Calu3 (cell line): ENCODE measurements around the gene RAMP1. TPM values are rescaled to one million over a fixed set of nuclear protein-coding genes. Genes with fewer than 3 reads are reported as not detected.

Experiments used
- BruUV-seq: library from RNA; stranded (reverse); fragments of 400-500 nt; replicated peaks from 2 replicates; lab custom pipeline; 2021; lab: Mats Ljungman, UMichigan
- CTCF ChIA-PET: fragments of 300-600 bp; sonication (Branson Sonifier 250); formaldehyde crosslinking; loops from one replicate; lab custom pipeline; 2022; ENCODE audit warnings: antibody characterized with exemption; lab: Charles Lee
- DNase-seq: peaks from one replicate; pipeline ENCODE4 v3.0.0; 2022
- H3K27ac Mint-ChIP-seq: one replicate; pipeline ENCODE4 v1.8.0; 2022; ENCODE audit warnings: mixed read lengths; ENCODE audit not compliant: unreplicated experiment
- H3K27me3 Mint-ChIP-seq: one replicate; pipeline ENCODE4 v1.8.0; 2022; ENCODE audit warnings: mixed read lengths; ENCODE audit not compliant: unreplicated experiment
- H3K36me3 Mint-ChIP-seq: one replicate; pipeline ENCODE4 v1.8.0; 2022; ENCODE audit warnings: mild to moderate bottlenecking, moderate library complexity, mixed read lengths; ENCODE audit not compliant: insufficient read depth, unreplicated experiment
- H3K4me1 Mint-ChIP-seq: one replicate; pipeline ENCODE4 v1.8.0; 2022; ENCODE audit warnings: mild to moderate bottlenecking, low read depth, mixed read lengths; ENCODE audit not compliant: unreplicated experiment
- H3K4me3 Mint-ChIP-seq: one replicate; pipeline ENCODE4 v1.8.0; 2022; ENCODE audit warnings: mild to moderate bottlenecking, low read depth, moderate library complexity, mixed read lengths; ENCODE audit not compliant: unreplicated experiment
- H3K9me3 Mint-ChIP-seq: one replicate; pipeline ENCODE4 v1.8.0; 2022; ENCODE audit warnings: low read depth, mixed read lengths; ENCODE audit not compliant: unreplicated experiment
- intact Hi-C: fragments of 100-400 bp; cut with micrococcal nuclease; formaldehyde crosslinking; loops from one replicate; pipeline ENCODE4 v1.10.0; 2022; ENCODE audit not compliant: unreplicated experiment
- total RNA-seq: library from RNA; stranded (reverse); gene quantifications from 2 replicates; pipeline ENCODE4 v1.2.3, GENCODE V29; 2022
- TF ChIP-seq, protein P1 (sequence below): fragments of 200-600 bp; IDR thresholded peaks from one replicate; pipeline ENCODE4 v1.8.0; 2022; ENCODE audit warnings: antibody characterized with exemption; ENCODE audit not compliant: unreplicated experiment

The RAMP1 gene
- total RNA-seq, 1 experiment from 2014 or later: 9.8 TPM

DNA sequence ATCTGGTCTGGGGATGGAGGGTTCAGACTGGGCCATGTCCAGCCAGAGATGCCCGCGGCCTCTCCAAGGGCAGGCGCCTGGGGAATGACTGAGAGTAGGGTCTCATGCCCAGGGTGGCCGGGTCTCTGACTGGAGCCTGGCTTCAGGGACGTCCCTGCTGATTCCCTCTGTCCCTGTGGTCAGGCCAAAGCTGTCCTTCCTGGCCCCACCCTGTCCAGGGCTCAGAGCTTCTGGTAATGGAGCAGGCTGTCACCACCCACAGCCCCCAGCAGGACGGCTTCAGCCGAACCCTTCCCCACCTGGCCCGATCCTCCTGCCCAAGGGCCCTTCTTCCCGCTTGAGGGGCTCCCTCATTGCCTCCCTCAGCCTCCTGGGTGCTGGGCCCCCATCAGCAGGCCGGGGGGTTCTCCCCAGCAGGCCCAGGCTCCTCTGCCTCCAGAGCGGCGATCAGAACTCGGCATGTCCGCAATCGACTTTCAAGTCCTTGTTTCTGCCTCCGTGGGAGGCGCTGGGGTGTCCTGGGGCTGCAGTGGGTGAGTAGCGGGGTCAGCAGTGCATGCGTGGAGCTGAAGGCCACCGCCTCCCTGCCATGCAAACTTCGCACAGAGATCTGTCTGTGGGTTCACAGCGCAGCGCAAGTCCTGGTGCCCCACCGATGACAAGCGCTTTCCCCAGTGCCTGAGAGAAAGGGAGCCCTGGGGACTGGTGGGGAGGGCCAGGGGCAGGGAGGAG lies 18.3 kb downstream of the RAMP1 start:
- H3K9me3 Mint-ChIP-seq: no peaks in the 10 kb centered on the region
- H3K27ac Mint-ChIP-seq: no peak overlapping the region
- no peak for DNase-seq
- TF ChIP-seq, protein P1, sequence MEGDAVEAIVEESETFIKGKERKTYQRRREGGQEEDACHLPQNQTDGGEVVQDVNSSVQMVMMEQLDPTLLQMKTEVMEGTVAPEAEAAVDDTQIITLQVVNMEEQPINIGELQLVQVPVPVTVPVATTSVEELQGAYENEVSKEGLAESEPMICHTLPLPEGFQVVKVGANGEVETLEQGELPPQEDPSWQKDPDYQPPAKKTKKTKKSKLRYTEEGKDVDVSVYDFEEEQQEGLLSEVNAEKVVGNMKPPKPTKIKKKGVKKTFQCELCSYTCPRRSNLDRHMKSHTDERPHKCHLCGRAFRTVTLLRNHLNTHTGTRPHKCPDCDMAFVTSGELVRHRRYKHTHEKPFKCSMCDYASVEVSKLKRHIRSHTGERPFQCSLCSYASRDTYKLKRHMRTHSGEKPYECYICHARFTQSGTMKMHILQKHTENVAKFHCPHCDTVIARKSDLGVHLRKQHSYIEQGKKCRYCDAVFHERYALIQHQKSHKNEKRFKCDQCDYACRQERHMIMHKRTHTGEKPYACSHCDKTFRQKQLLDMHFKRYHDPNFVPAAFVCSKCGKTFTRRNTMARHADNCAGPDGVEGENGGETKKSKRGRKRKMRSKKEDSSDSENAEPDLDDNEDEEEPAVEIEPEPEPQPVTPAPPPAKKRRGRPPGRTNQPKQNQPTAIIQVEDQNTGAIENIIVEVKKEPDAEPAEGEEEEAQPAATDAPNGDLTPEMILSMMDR: no peak
- H3K4me3 Mint-ChIP-seq: no peak overlapping the region
- H3K27me3 Mint-ChIP-seq: no peaks in the 10 kb centered on the region
- CTCF ChIA-PET: no interaction called here
- BruUV-seq: no TSS peak
- intact Hi-C loops: no loop called here
- no peaks in the 10 kb centered on the region for H3K4me1 Mint-ChIP-seq
- H3K36me3 Mint-ChIP-seq: no peaks in the 10 kb centered on the region

- no peak overlapping the region for H3K27ac Mint-ChIP-seq
- intact Hi-C loops: no loop called here
- TF ChIP-seq, protein P1: no peak
- H3K27me3 Mint-ChIP-seq: no peaks in the 10 kb centered on the region
- no peak overlapping the region for H3K4me3 Mint-ChIP-seq
- BruUV-seq: no TSS peak
- H3K9me3 Mint-ChIP-seq: no peaks in the 10 kb centered on the region
- CTCF ChIA-PET: interaction anchor here (0.6 kb wide), 1 partner anchor 1671 kb away, joined by 5 read pairs; no protein-coding TSS in a partner anchor
- no peaks in the 10 kb centered on the region for H3K4me1 Mint-ChIP-seq
- H3K36me3 Mint-ChIP-seq: no peaks in the 10 kb centered on the region
- DNase-seq: no peak
These were observed 19.1 kb downstream of the RAMP1 start for GRCh38 chr2:237878321-237879057.

DNA sequence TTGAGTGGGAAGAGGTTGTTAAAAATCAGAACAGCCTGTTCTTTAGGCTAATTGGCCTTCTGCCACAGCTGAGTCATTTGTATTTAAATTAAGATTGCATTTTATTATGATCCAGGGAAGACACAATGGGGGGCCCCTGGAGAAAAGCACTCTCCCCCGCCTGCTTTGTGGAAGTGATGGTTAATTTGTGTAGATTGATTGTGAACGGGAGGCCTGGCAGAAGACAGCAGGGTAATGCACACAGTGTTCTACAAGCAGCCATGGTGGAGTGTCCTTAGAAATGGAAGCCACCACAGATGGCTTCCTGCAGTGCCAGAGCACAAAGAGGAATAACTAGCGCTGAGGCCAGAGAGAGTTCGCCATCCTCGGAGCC lies 19.6 kb downstream of the RAMP1 start:
- no peak overlapping the region for H3K4me3 Mint-ChIP-seq
- H3K27ac Mint-ChIP-seq: no peak overlapping the region
- no peaks in the 10 kb centered on the region for H3K4me1 Mint-ChIP-seq
- H3K9me3 Mint-ChIP-seq: no peaks in the 10 kb centered on the region
- H3K27me3 Mint-ChIP-seq: no peaks in the 10 kb centered on the region
- CTCF ChIA-PET: interaction anchor here (0.6 kb wide), 1 partner anchor 1672 kb away, joined by 5 read pairs; no protein-coding TSS in a partner anchor
- no peak for DNase-seq
- H3K36me3 Mint-ChIP-seq: no peaks in the 10 kb centered on the region
- no TSS peak for BruUV-seq
- intact Hi-C loops: no loop called here
- TF ChIP-seq, protein P1: no peak

DNA sequence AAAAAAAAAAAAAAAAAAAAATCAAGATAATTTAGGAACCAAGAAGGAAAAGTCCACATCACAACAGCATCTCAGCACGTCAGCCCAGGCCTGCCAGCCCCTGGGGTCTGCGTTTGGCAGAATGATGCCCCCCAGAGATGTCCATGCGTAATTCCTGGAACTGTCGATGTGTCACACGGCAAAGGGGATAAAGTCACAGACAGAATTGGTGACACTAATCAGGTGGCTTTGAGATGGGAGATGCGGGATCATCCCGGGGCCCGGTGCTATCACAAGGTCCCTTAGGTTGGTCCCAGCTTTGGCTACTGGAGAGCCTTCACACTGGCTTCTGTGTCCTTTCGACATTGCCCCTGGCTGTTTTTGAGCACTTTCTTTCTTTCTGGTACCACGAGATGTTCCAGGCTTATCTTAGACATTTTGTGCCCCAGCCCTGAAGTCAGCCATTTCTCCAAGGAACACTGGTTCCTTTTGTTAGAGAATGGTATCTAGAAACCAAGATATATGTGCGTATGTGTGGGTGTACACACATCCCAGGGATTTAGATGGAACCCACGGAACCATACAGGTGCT lies 20.7 kb downstream of the RAMP1 start:
- no peak for DNase-seq
- Mint-ChIP-seq H3K36me3 (no peaks in the 10 kb centered on the region), H3K4me1 (no peaks in the 10 kb centered on the region), H3K27ac (no peak overlapping the region), H3K9me3 (no peaks in the 10 kb centered on the region), H3K4me3 (no peak overlapping the region), H3K27me3 (no peaks in the 10 kb centered on the region)
- CTCF ChIA-PET: no interaction called here
- TF ChIP-seq, protein P1: no peak
- intact Hi-C loops: no loop called here
- BruUV-seq: no TSS peak
